Subcutaneous adipose tissue (tissue), 4 donors: ENCODE data around the gene EI24. TPM values are rescaled to one million over a fixed set of nuclear protein-coding genes. Genes with fewer than 3 reads are reported as not detected.

Experiments used
- small RNA-seq: library from RNA; depleted of rRNA; stranded (forward); fragments of <200 nt; gene quantifications from one replicate; pipeline ENCODE3, GENCODE V24; 2016
- total RNA-seq, 4 donors: library from RNA; depleted of rRNA; stranded (reverse); fragments of >200 nt; gene quantifications; one replicate each; pipeline ENCODE4 v1.1.0, GENCODE V29; 2016

EI24 gene
- total RNA-seq, 4 donors from 2014 or later, result 66.0 to 105 (median 93.3) TPM

Small RNAs within 50 kb of the gene (small RNA-seq; reads per million reads assigned to genes)
- gene RNU6-1156P, result not detected

Other genes with a start within 250 kb of the EI24 start
- gene FEZ1, start 73.2 kb upstream of the EI24 start, total RNA-seq, result 10 to 100 TPM; 13.0 to 31.5 (median 16.6) TPM
- 10 to 100 TPM; 33.5 to 74.0 (median 56.8) TPM for gene STT3A, start 23.4 kb downstream of the EI24 start, total RNA-seq
- gene CHEK1, start 55.7 kb downstream of the EI24 start, total RNA-seq, result 1 to 10 TPM; 1.3 to 6.3 (median 3.4) TPM
- gene ACRV1, start 111.4 kb downstream of the EI24 start, total RNA-seq, result not detected
- gene PATE1, start 176.8 kb downstream of the EI24 start, total RNA-seq, result not detected
- not detected for gene PATE2, start 209.4 kb downstream of the EI24 start, total RNA-seq
- gene PATE3, start 218.7 kb downstream of the EI24 start, total RNA-seq, result not detected